Stimulated activated CD4-positive, alpha-beta T cell treated with anti-CD3 and anti-CD28 coated beads, Interleukin-15, amount 100 ng/mL, for 24 hours (primary cell): ENCODE results near the gene FOXI1.
A peak's percentile ranks its signal among the peaks of the same experiment; 100 is the strongest.

Source experiments
- DNase-seq: peaks from one replicate; pipeline ENCODE4 v3.0.0-alpha.2; 2020

FOXI1 gene

DNA sequence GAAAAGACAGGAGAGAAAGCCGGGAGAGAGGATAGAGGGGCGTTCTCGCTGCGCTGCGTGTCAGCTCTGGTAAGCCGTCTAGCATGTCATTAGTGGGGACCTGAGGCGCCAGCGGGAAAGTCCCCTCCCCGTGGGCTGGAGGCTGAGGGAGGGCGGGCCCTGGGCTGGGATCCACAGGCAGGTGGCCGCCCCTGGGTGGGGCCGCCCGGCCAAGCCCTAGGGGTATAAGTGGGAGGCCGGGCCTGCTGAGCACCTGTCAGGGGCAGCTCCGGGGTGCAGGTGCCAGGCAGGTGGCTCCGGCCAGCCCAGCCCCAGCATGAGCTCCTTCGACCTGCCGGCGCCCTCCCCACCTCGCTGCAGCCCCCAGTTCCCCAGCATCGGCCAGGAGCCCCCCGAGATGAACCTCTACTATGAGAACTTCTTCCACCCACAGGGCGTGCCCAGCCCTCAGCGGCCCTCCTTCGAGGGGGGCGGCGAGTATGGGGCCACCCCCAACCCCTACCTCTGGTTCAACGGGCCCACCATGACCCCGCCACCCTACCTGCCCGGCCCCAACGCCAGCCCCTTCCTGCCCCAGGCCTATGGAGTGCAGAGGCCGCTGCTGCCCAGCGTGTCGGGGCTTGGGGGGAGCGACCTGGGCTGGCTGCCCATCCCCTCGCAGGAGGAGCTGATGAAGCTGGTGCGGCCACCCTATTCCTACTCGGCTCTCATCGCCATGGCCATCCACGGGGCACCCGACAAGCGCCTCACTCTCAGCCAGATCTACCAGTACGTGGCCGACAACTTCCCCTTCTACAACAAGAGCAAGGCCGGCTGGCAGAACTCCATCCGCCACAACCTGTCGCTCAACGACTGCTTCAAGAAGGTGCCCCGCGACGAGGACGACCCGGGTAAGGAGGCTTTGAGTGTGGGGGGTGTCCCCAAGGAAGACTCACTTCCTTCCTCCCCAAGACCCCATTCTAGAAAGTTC, at the start of gene FOXI1:
TSS of gene FOXI1 (plus strand) at position 256 of the 970 bp plus-strand sequence. CDS start at position 317, 61 bp downstream.
- no peak for DNase-seq

DNA sequence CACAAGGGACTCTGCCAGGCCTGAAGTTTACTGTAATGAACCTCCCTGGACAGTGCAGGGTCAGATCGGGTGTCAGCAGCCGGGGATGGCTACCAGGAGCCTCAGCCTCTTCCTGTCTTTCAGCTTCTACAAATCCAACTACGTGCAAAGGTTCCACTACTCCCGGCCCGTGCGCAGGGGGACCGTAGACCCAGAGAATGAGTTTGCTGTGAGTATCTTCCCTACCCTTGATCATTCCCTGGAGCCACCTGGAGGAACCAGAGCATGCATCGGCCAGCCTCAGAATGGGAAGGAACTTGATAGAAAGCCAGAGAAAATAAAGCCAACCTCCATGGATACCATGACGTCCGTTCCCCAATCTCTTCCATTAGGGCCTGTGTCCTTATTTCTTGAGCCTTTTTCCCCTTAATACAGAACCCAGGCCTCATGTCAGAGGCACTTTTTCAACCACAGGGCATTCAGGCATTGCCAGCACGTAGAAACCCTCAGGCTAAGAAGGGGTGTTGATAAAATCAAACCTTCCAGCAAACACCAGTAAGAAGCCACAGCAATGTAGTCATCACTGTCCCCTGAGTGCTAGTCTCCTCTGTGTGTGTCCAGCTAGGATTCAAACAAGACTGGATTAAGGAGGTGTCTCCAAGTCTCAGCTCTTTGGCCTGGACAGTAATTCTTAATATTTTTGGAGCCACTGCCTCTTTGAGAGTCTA, 49.0 kb upstream of the FOXI1 start:
- no peak for DNase-seq

DNA sequence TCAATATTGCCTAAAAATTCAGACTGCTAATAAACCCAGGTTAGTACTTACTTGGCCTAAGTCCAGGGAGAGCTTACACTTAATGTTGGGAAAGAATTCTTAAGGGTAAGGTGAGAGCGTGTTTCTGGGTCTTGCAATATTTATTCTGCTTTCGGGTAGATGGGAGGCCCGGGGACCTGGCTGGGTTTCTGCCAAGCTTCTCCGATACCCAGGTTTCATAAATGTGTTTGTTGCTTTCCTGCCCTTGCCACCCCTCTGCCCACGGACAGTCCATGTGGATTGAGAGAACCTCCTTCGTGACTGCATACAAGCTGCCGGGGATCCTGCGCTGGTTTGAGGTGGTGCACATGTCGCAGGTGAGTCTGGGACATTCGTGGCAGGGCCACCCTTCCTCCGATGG, 48.4 kb upstream of the FOXI1 start:
- no peak for DNase-seq

DNA sequence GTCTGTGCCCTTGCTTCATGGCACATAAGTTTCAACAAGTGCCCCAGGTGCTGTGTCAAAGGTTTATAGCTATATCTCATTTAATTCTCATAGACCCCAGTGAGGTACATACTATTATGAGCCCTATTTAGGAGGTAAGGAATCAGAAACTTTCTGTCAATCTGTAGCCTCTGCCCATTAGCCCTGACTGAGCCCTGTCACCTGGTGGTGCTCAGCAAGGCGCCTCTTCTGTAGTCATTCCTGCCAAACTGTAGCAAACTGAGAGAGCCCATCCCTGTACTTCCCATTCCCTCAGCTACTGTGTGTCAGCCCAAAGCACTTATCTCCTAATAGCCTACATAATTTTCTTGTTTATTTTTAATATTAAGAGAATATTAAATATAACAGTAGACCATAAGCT, 46.5 kb upstream of the FOXI1 start:
- DNase-seq: no peak

DNA sequence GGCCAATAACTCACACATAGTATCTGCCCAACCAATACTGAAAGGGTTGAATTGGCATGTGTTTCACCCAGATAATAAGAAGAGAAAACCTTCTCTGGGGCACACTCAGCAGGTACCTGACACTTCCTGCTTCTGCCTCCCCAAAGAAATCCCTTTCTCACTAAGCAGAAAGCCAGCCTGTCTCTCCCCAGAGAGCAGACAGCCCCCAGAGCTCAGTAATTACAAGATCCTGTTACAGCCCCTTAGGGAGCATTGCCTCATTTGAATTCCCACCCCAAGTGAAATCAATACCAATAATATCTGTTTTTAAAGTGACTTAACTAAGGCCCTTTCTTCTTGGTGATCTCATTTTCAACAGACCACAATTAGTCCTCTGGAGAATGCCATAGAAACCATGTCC, 38.5 kb upstream of the FOXI1 start:
- no peak for DNase-seq

DNA sequence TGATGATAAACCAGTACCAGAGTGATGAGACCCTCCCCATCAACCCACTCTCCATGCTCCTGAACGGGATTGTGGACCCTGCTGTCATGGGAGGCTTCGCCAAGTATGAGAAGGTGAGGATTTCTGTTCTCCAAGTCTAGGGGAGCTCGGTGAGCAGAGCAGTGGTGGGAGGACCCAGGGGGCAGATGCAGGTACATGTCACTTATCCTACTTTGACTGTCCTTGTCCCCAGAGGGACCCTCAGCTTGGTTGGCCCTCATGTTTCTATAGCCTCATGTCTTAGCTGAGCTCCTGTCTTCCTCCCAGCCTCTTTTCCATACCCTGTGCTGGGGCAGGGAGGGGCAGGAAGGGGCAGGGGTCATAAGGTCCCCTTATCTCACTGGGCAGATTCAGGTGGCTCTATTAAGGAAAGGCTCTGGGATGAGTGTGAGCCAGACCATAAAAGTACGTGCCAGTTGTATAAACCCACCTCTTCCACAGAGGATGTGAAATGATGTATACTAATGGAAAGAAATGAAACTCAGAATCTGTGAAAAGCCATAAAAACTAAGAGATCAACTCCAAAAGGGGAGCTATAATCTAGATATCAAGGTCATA, 38.0 kb upstream of the FOXI1 start:
- no peak for DNase-seq

DNA sequence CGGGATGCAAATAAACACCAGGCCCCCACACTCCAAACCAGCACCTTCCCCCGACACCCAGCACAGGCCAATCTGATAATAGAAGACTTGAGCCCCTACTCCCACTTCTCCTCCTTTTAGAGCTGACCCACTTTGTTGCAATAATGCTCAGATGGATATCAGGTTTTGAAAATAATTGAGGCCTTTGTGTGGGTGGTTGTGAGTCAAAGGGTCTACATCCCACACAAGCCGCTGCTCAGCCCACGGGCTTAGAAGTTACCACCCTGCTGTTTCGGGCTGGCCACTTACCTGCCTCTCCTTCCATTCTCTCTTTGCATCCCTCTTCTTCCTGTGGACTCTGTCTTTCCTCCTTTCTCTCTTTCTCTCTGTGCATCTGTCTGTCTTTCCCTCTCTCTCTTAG, 36.2 kb upstream of the FOXI1 start:
- no peak for DNase-seq

DNA sequence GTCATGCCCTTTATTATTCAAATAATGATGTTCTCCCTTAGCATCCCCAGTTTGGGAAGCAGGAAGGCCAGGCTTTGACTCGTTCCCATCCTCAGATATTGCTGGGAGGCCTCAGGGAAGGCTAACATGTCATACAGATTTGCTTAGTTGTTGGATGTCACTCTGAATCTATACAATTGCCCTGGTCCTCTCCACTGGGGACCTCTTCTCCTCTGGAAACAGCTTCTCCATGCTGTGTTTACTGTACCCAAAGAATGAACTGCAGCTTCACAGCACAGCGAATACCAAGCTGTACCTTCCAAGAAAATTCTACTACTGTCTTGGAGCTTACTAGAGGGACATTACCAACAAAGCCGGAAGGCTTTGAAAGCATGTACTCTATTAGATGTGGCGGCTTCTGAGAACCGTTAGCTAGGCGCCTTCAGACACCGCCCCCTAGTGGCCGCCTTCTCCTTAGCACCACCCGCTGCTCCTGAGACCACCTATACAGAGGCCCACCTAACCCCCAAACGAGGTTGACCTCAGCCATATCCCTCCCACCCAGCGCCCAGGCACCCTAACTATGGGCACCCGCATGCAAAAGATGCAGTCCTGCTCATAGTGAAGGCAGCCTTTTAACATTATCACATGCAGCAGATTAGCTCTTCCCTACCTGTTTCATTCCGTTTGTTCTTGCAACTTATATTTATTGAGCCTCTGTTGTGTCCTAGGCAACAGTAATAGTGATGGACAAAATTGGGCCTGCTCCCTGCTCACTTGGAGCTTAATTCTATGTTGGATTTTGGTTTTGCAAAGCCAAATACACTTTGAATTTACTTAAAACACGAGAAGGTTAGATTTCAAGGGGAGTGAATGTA, 34.9 kb upstream of the FOXI1 start:
- peak; percentile 29 for DNase-seq

DNA sequence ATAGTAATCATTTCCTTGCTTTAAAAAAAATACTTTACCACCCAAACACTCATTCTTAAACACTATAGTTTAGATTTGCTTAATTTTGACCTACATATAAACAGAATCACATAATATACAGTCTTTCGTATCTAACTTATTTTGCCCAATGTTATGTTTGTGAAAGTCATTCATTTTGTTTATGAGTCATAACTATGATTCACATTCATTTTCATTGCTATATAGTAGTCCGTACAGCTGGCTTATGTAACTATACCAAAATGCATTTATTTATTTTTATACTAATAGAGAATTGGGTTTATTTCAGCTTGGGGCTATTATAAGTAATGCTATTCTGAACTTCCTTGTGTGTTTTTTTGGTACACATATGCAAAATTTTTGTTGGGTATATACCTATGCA, 33.9 kb upstream of the FOXI1 start:
- no peak for DNase-seq

DNA sequence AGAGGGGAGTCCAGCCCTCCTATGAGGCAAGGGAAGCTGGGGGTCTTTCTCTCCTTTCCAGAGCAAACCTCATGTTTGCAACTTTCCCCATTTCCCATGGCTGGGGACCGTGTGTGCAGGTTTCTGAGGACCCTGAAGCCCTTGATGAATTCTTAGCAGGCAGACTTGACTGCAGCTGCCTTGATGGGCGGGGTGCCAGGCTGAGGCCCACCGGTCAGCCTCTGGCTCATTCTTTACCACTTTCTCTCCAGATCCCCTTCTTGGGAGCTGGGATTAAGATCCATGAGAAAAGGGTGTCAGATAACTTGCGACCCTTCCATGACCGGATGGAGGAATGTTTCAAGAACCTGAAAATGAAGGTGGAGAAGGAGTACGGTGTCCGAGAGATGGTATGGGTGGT, 30.0 kb upstream of the FOXI1 start:
- no peak for DNase-seq

DNA sequence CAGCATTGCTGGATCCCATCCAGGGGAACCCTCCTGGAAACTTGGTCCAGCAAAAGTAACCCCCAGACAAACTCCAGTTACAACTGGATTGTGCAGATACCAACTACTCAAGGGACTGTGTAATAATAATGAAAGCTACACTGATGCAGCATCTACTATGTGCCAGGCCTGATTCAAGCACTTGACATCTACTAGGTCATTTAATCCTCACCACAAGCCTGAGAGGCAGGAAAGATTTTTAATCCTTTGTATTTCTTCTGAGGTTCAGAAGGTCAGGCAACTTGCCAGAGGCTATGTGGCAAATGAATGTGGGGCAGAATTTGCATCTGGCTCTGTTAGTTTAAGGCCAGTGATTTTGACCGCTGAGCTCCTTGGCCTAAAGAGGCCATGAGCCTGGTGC, 29.5 kb upstream of the FOXI1 start:
- DNase-seq: no peak

DNA sequence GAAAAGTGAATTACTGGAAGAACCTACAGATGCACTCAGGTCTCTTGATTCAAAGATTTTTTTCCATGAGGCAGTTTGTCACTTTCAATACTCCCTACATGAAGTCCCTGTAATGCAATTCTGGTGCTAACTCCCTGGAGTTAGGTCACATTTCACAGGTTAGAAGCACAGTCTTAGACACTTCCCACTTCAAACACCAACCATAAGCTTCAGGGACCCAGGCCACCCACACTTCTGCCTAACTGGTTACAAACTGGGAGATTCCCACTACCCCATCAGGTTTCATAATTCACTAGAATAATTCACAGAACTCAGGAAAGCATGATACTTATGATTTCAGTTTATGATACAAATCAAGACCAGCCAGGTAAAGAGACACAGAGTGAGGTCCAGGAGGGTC, 29.0 kb upstream of the FOXI1 start:
- peak; percentile 12 for DNase-seq

DNA sequence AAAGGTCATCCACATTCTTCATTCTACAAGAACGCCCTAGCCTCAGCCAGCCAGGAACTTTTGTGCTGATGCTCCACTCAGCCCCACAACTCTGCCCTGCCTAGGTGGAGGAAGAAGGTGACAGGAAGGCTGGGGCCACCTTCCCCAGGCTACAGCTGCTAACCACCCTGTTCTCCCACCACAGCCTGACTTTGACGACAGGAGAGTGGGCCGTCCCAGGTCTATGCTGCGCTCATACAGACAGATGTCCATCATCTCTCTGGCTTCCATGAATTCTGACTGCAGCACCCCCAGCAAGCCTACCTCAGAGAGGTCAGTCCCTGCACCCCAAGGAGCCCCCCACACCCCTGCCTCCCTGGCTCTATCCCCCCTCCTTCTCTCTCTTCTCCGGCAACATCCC, 28.2 kb upstream of the FOXI1 start:
- DNase-seq: no peak

DNA sequence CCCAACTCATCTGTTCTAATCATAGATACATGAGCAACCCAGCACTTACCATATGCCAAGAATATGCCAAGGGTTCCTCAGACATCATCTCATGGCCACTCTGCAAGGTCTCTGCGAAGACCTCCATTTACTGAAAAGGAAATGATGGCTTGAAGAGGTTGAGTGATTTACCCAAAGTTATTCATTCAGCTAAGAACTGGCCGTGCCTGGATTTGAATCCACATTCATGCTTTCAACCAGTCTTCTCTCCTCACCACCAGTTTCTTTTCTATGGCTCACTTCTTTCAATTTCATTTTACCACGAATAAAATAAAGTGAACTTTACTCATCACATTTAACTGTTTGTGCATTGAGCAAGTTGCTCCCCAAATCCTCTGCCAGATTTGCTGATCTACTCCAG, 27.2 kb upstream of the FOXI1 start:
- no peak for DNase-seq

DNA sequence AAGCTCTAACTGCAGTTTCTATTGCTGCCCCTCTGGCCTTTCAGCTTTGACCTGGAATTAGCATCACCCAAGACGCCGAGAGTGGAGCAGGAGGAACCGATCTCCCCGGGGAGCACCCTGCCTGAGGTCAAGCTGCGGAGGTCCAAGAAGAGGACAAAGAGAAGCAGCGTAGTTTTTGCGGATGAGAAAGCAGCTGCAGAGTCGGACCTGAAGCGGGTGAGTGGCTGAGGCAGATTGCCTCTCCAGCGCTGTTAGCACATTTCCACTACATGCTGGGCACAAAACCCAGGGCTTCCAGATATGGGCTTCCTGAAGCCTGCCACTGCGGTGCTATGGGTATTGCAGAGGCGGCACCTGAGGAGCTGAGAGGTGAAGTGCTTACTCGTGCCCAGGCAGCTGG, 26.8 kb upstream of the FOXI1 start:
- no peak for DNase-seq

DNA sequence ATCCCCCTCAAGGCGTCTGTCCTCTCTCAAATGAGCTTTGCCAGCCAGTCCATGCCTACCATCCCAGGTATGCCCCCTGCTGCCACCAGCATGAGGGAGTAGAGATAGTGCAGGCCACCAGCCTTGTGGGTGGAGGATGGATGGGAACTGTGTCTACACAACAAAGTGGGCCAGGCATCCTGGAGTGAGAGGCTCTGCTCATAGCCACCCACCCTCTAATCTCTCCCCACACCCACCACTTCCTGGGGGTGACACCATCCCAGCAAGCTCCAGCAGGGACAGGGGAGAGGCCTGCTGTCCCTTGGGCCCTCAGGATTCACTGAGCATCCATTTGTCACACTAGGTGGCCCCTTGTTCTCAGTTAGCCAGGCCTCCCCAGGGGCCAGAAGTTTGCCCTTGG, 25.5 kb upstream of the FOXI1 start:
- DNase-seq: no peak

DNA sequence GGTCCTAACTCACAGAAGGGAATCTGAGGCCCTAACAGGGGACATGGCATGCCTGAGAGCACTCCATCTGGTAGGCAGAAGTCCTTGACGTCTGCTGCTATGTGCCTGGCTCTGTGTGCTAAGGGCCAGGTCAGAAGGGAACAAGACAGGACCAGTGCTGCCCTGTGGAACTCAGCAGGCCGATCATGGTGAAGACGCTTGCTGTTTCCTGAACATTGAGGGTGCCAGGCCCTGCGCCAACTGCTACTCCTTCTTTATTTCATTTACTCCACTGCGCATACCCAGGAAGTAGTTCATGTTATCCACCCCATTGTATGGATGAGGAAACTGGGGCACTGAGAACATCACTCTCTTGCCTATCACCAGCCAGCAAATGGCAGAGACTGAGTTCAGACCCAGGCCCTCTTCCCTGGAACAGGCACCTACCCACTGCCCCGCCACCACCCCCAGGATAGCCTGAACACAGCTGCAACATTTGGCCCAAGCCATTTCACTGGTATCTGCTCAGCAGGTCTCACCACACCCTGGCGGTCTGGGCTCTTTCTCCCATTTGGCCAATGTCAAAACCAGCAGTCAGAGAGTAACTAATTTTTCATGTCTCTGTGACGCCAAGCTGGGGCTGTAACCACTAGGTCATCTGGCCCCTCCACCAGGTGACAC, 24.8 kb upstream of the FOXI1 start:
- no peak for DNase-seq

DNA sequence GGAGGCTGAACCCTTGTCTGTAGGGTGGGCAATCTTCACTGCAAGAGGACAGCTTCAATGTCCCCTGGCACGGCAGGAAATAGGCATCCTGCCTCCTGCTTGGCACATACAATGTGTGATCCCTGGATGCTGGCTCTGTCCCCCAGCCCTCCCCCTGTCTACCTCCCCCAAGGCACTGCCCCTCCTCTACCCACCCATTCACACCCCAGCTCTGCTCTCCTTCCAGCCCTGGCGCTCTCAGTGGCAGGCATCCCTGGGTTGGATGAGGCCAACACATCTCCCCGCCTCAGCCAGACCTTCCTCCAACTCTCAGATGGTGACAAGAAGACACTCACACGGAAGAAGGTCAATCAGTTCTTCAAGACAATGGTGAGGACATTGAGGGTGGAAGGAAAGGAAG, 24.1 kb upstream of the FOXI1 start:
- DNase-seq: no peak

DNA sequence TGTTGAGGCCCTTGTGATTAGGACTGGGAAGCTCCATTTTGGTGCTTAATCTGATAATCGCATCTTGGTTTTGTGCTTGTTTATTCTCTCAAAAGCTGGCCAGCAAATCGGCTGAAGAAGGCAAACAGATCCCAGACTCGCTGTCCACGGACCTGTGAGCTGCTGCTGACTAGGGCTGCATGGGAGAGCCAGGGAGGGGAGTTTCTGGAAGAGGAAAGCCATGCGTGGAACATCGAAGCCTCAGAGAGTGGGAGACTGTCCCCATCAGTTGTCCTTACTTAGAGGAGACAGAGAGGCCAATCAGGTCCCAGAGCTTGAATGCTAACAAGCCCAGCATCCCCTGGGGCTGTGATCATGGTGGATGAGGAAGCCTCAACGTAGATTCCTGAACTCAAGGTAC, 23.0 kb upstream of the FOXI1 start:
- no peak for DNase-seq

DNA sequence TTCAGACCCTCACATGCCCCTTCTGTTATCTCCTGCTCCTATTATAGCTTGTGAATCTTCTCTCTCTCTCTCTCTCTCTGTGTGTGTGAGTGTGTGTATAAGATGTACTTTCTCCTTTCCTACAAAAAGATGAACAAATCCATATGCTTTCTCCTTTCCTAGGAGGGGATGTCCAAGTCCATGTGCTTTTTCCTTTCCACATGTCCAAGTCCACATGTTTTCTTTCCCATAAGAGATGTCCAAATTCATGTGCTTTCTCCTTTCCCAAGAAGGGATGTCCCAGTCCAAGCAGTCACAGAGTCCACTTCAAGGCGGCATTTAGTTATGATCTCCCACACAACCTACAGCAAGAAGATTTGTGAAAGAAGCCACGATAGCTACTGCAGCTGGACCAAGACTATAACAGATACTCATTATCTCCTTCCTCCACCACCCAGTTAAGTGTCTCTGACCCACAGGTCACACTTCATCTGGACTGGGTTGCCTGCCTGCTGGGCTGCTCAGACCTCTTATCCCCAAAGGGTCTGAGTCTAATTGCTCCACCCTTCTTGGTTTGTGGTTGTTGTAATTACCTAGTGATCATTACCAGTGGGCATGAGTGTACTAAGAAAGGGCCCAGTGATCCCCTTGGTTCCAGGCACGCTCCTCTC, 18.4 kb upstream of the FOXI1 start:
- DNase-seq: no peak

DNA sequence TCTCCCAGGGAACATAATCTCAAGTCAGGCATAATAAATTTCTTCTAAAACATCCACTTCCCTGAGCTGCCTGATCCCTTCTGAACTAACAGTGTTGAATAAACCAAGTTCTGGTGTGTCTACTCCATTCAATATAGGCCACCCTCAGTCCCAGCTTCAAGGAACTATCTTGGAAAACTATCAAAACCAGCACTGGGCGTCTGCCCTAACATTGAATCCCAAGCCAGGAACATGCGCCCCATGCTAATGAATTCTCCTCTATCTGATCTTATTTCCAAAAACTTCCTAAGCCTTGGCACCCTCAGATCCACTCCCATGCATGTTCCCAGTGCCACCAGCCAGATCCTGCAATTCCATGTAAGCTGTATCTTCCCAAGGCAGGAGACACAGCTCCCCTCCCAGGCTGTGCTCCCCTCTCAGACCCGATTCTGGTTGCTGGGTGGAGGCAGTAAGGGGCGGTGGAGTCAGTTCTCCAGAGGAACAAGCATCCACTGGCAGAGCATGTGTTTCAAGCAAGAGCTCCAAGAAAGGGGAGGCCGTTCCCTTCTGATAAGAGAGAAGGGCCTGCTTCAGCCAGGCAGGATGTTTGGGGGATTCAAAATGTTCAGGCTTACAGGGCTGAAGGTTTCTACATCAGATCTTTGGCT, 13.1 kb upstream of the FOXI1 start:
- DNase-seq: no peak
